Endothelial cell of umbilical vein (primary cell): ENCODE measurements around the gene POU4F3. TPM values are rescaled to one million over a fixed set of nuclear protein-coding genes. Genes with fewer than 3 reads are reported as not detected.

Source experiments
- BruUV-seq: library from RNA; stranded (reverse); fragments of 400-500 nt; replicated peaks from 2 replicates; lab custom pipeline; 2021; lab: Mats Ljungman, UMichigan
- CTCF ChIA-PET: fragments of 300-600, 350-600 bp; sonication (Branson Sonifier 250); formaldehyde crosslinking; loops from one replicate; lab custom pipeline; 2021; ENCODE audit warnings: antibody characterized with exemption, inconsistent platforms; lab: Charles Lee
- POLR2A ChIA-PET: fragments of 300-600, 350-600 bp; sonication (Branson Sonifier 250); formaldehyde crosslinking; loops from one replicate; lab custom pipeline; 2021; ENCODE audit warnings: antibody characterized with exemption, inconsistent platforms; lab: Charles Lee
- DNase-seq: peaks from one replicate; pipeline ENCODE4 v3.0.0-alpha.2; 2011; ENCODE audit warnings: low read depth, low spot score
- FAIRE-seq: peaks from 2 replicates; lab custom pipeline; 2011; peaks lifted over from hg19 to GRCh38; lab: Jason Lieb, UNC
- H2AFZ ChIP-seq: 2 replicates; pipeline ENCODE4 v1.6.0; 2012; ENCODE audit warnings: low read depth, low read length, control low read depth, inconsistent platforms
- H3K27ac ChIP-seq: 2 replicates; pipeline ENCODE4 v1.5.1; 2011; ENCODE audit warnings: low read depth, mild to moderate bottlenecking, control low read depth, low read length, moderate library complexity; ENCODE audit not compliant: insufficient read depth
- H3K27me3 ChIP-seq, 2 experiments: 2 replicates each; pipeline versions ENCODE4 v1.6.0 to v1.6.1; 2011; ENCODE audit warnings: low read length in 2 of 2, mixed read lengths in 1 of 2; ENCODE audit not compliant: control insufficient read depth in 2 of 2, insufficient read depth in 2 of 2
- H3K36me3 ChIP-seq, 2 experiments: 2 replicates in 1 of 2; 3 replicates in 1 of 2; pipeline ENCODE4 v1.5.1; 2011; ENCODE audit warnings: low read length in 2 of 2, mild to moderate bottlenecking in 1 of 2, moderate library complexity in 1 of 2; ENCODE audit not compliant: control insufficient read depth in 2 of 2, insufficient read depth in 2 of 2; ENCODE audit errors: extremely low read depth in 1 of 2
- H3K4me1 ChIP-seq: 3 replicates; pipeline ENCODE4 v1.5.1; 2011; ENCODE audit warnings: mild to moderate bottlenecking, low read length; ENCODE audit not compliant: control insufficient read depth, insufficient read depth; ENCODE audit errors: extremely low read depth
- H3K4me2 ChIP-seq: 2 replicates; pipeline ENCODE4 v1.6.1; 2011; ENCODE audit warnings: low read length, control low read depth, mixed read lengths; ENCODE audit not compliant: insufficient read depth
- H3K4me3 ChIP-seq, 3 experiments: fragments of 200-600 bp in 1 of 3; sonication (generic), shearing (Covaris generic) in 1 of 3; replicated peaks in 1 of 3; 2 replicates each; pipeline ENCODE4 v1.5.1; 2011 to 2016; ENCODE audit warnings: control low read depth in 3 of 3, low read length in 3 of 3, mild to moderate bottlenecking in 2 of 3, inconsistent platforms in 1 of 3, low read depth in 1 of 3, moderate library complexity in 1 of 3; ENCODE audit not compliant: insufficient read depth in 1 of 3
- H3K79me2 ChIP-seq: 2 replicates; pipeline ENCODE4 v1.6.0; 2012; ENCODE audit warnings: low read length, inconsistent platforms; ENCODE audit not compliant: control insufficient read depth, insufficient read depth
- H3K9ac ChIP-seq: replicated peaks from 2 replicates; pipeline ENCODE3; 2011; ENCODE audit warnings: low read length, control low read depth; ENCODE audit not compliant: insufficient read depth; ENCODE audit errors: extremely low read depth
- H3K9me1 ChIP-seq: replicated peaks from 3 replicates; pipeline ENCODE4 v1.6.0; 2011; ENCODE audit warnings: mild to moderate bottlenecking, low read length; ENCODE audit not compliant: control insufficient read depth, insufficient read depth; ENCODE audit errors: extremely low read depth
- H3K9me3 ChIP-seq: replicated peaks from 2 replicates; pipeline ENCODE4 v1.5.1; 2012; ENCODE audit warnings: low read length, inconsistent platforms; ENCODE audit not compliant: control insufficient read depth, insufficient read depth
- H4K20me1 ChIP-seq: replicated peaks from 2 replicates; pipeline ENCODE3; 2011; ENCODE audit warnings: mild to moderate bottlenecking, low read length; ENCODE audit not compliant: control insufficient read depth, insufficient read depth; ENCODE audit errors: extremely low read depth
- EZH2 ChIP-seq: IDR thresholded peaks from 2 replicates; pipeline ENCODE4 v1.6.1; 2012; ENCODE audit warnings: borderline replicate concordance, low read depth, mild to moderate bottlenecking, moderate library complexity, low read length, inconsistent platforms; ENCODE audit not compliant: severe bottlenecking
- FOS ChIP-seq: IDR thresholded peaks from 2 replicates; pipeline ENCODE4 v1.6.1; 2011; ENCODE audit warnings: mild to moderate bottlenecking, low read length, moderate library complexity, borderline replicate concordance; ENCODE audit not compliant: insufficient read depth
- GATA2 ChIP-seq: IDR thresholded peaks from 2 replicates; pipeline ENCODE4 v1.7.0; 2011; ENCODE audit warnings: low read depth, mild to moderate bottlenecking, moderate library complexity, mixed read lengths, low read length; ENCODE audit not compliant: insufficient read length, insufficient read depth
- JUN ChIP-seq: IDR thresholded peaks from 2 replicates; pipeline ENCODE4 v1.6.1; 2011; ENCODE audit warnings: borderline replicate concordance, low read depth; ENCODE audit not compliant: insufficient read length, insufficient read depth
- MAX ChIP-seq: IDR thresholded peaks from 2 replicates; pipeline ENCODE4 v1.6.1; 2011; ENCODE audit not compliant: insufficient read depth, insufficient read length
- MYC ChIP-seq: IDR thresholded peaks from one replicate; pipeline ENCODE4 v1.6.1; 2011; ENCODE audit warnings: mild to moderate bottlenecking, low read depth, low read length
- POLR2A ChIP-seq: IDR thresholded peaks from 2 replicates; pipeline ENCODE4 v1.6.1; 2012; ENCODE audit warnings: low read depth, mild to moderate bottlenecking, control low read depth, low read length
- POLR2AphosphoS5 ChIP-seq: IDR thresholded peaks from 2 replicates; pipeline ENCODE4 v1.6.1; 2012; ENCODE audit warnings: low read depth, mild to moderate bottlenecking, control low read depth, low read length, moderate library complexity; ENCODE audit not compliant: insufficient read depth
- dilution Hi-C: fragments of 300-500 bp; cut with MboI; formaldehyde crosslinking; loops from one replicate; pipeline ENCODE4 v1.15.0; 2019; ENCODE audit warnings: low sequenced_read_pairs; ENCODE audit not compliant: extremely low pct_ligation_motif_present
- intact Hi-C: fragments of 100-400 bp; cut with micrococcal nuclease; formaldehyde crosslinking; loops from one replicate; pipeline ENCODE4 v1.10.0; 2022
- polyA plus RNA-seq, 4 experiments: library from polyadenylated mRNA; depleted of rRNA in 3 of 4; stranded (reverse) in 3 of 4; unstranded in 1 of 4; fragments of >200 nt; gene quantifications; 2 replicates each; pipeline versions ENCODE4 v1.2.1 to v1.2.3, GENCODE V29; 2011 to 2012; ENCODE audit warnings: missing spikeins in 1 of 4
- total RNA-seq: library from RNA; stranded (reverse); gene quantifications from 2 replicates; pipeline ENCODE4 v1.2.3, GENCODE V29; 2021

POU4F3 gene
- total and polyA plus RNA-seq, 2 donors (not counting 3 experiments of a cell fraction or from before 2014, with no cell fraction given), result 0.08 TPM; not detected in 1

- H3K36me3 ChIP-seq, result no peaks in the 10 kb centered on the region
- no TSS peak for BruUV-seq
- no peaks in the 10 kb centered on the region for H3K79me2 ChIP-seq
- H3K4me2 ChIP-seq, result no peak overlapping the region
- H2AFZ ChIP-seq, result no peak overlapping the region
- no peaks in the 10 kb centered on the region for H3K27me3 ChIP-seq
- ChIA-PET POLR2A (interaction anchor here (0.7 kb wide), 1 partner anchor 94 kb away, joined by 3 read pairs; no protein-coding TSS in a partner anchor), CTCF (interaction anchor here (0.7 to 1.7 kb wide), 4 partner anchors 8 to 138 kb away, joined by 3 to 5 read pairs (median 4); no protein-coding TSS in a partner anchor)
- H3K9ac ChIP-seq, result no peak overlapping the region
- H3K27ac ChIP-seq, result no peak overlapping the region
- intact Hi-C loops (loop anchor here (5.0 kb wide), 1 partner anchor 242 kb away; no protein-coding TSS in a partner anchor), dilution Hi-C loops (no loop called here)
- no peaks in the 10 kb centered on the region for H3K4me1 ChIP-seq
- TF ChIP-seq FOS, result no peak
- no peak for TF ChIP-seq JUN
- TF ChIP-seq POLR2AphosphoS5, result no peak
- no peak for TF ChIP-seq EZH2
- no peak for TF ChIP-seq GATA2
- TF ChIP-seq MYC, result no peak
- no peak for TF ChIP-seq MAX
- TF ChIP-seq POLR2A, result no peak
- FAIRE-seq (no peak), DNase-seq (no peak)
- H3K9me1 ChIP-seq, result no peaks in the 10 kb centered on the region
- no peaks in the 10 kb centered on the region for H3K9me3 ChIP-seq
- H3K4me3 ChIP-seq, result no peak overlapping the region
- H4K20me1 ChIP-seq, result no peaks in the 10 kb centered on the region
Observed at GRCh38 chr5:146290318-146290717, 48.3 kb upstream of the POU4F3 start.
